NCI-H69 (cell line): ENCODE measurements around the gene EXOG.
A peak's percentile ranks its signal among the peaks of the same experiment; 100 is the strongest.

Experiments used
- DNase-seq: peaks from one replicate; lab custom pipeline; 2025; lab: John Stamatoyannopoulos, UW

The EXOG gene

GRCh38 chr3:38496131-38496910 is at the start of gene EXOG:
TSS of gene EXOG (plus strand) at chr3:38496340. CDS start at chr3:38496368, 28 bp downstream.
- peak; percentile 90 for DNase-seq

- no peak for DNase-seq
Observed at GRCh38 chr3:38446812-38447211, 49.3 kb upstream of the EXOG start.

- DNase-seq: no peak
Observed at GRCh38 chr3:38450853-38451252, 45.3 kb upstream of the EXOG start.

GRCh38 chr3:38453075-38453912 is 42.8 kb upstream of the EXOG start, which contains the start of gene ACVR2B:
TSS of gene ACVR2B (plus strand) at chr3:38453890. CDS start at chr3:38454323, 433 bp downstream.
- peak; percentile 89 for DNase-seq

GRCh38 chr3:38453913-38454177 is 42.3 kb upstream of the EXOG start:
- no peak for DNase-seq

GRCh38 chr3:38454178-38454883 is 41.8 kb upstream of the EXOG start:
- DNase-seq: peak; percentile 63

- peak; percentile 88 for DNase-seq
Observed at GRCh38 chr3:38454884-38455638, 41.1 kb upstream of the EXOG start.

- DNase-seq: no peak
Observed at GRCh38 chr3:38455639-38456430, 40.3 kb upstream of the EXOG start.

GRCh38 chr3:38457111-38458003 is 38.8 kb upstream of the EXOG start:
- no peak for DNase-seq

- DNase-seq: peak; percentile 74
Observed at GRCh38 chr3:38458796-38459498, 37.2 kb upstream of the EXOG start.

GRCh38 chr3:38459499-38460048 is 36.6 kb upstream of the EXOG start:
- peak; percentile 39 for DNase-seq

- DNase-seq: no peak
Observed at GRCh38 chr3:38460377-38461270, 35.5 kb upstream of the EXOG start.

- no peak for DNase-seq
Observed at GRCh38 chr3:38465588-38466154, 30.5 kb upstream of the EXOG start.

- no peak for DNase-seq
Observed at GRCh38 chr3:38468765-38469164, 27.4 kb upstream of the EXOG start.

- no peak for DNase-seq
Observed at GRCh38 chr3:38469852-38470251, 26.3 kb upstream of the EXOG start.

GRCh38 chr3:38471260-38471857 is 24.8 kb upstream of the EXOG start:
- no peak for DNase-seq

- DNase-seq: no peak
Observed at GRCh38 chr3:38472342-38472741, 23.8 kb upstream of the EXOG start.
